Measurements from ENCODE around the gene GINS2.

GRCh38 chr16:85735225-85735635 lies 46.5 kb upstream of the GINS2 start:
- TF ChIP-seq CTCF (conservative IDR thresholded peaks at IDR 0.05; ENCODE audit: low read length) (no peak), EZH2phosphoT487 (IDR thresholded peaks at IDR 0.05; ENCODE audit: borderline replicate concordance, low read depth, low read length) (no peak)

Data from OCI-LY7 (cell line).